Endothelial cell of umbilical vein (primary cell): ENCODE results near the gene STRA6.

Experiments
- EZH2 ChIP-seq: IDR thresholded peaks from 2 replicates; pipeline ENCODE4 v1.6.1; 2012; ENCODE audit warnings: borderline replicate concordance, low read depth, mild to moderate bottlenecking, moderate library complexity, low read length, inconsistent platforms; ENCODE audit not compliant: severe bottlenecking
- GATA2 ChIP-seq: IDR thresholded peaks from 2 replicates; pipeline ENCODE4 v1.7.0; 2011; ENCODE audit warnings: low read depth, mild to moderate bottlenecking, moderate library complexity, mixed read lengths, low read length; ENCODE audit not compliant: insufficient read length, insufficient read depth
- JUN ChIP-seq: IDR thresholded peaks from 2 replicates; pipeline ENCODE4 v1.6.1; 2011; ENCODE audit warnings: borderline replicate concordance, low read depth; ENCODE audit not compliant: insufficient read length, insufficient read depth
- POLR2A ChIP-seq: IDR thresholded peaks from 2 replicates; pipeline ENCODE4 v1.6.1; 2012; ENCODE audit warnings: low read depth, mild to moderate bottlenecking, control low read depth, low read length
- TF ChIP-seq, protein P1 (sequence below), 2 donors: IDR thresholded peaks; 1 replicate in 1 of 2; 2 replicates in 1 of 2; pipeline ENCODE4 v1.5.1; 2011; ENCODE audit warnings: low read length in 2 of 2, mild to moderate bottlenecking in 2 of 2, moderate library complexity in 2 of 2, control low read depth in 1 of 2, inconsistent platforms in 1 of 2, low read depth in 1 of 2; ENCODE audit not compliant: insufficient read depth in 1 of 2; ENCODE audit errors: extremely low read depth in 1 of 2
- TF ChIP-seq, protein P2 (sequence below): IDR thresholded peaks from 2 replicates; pipeline ENCODE4 v1.6.1; 2011; ENCODE audit not compliant: insufficient read depth, insufficient read length

DNA sequence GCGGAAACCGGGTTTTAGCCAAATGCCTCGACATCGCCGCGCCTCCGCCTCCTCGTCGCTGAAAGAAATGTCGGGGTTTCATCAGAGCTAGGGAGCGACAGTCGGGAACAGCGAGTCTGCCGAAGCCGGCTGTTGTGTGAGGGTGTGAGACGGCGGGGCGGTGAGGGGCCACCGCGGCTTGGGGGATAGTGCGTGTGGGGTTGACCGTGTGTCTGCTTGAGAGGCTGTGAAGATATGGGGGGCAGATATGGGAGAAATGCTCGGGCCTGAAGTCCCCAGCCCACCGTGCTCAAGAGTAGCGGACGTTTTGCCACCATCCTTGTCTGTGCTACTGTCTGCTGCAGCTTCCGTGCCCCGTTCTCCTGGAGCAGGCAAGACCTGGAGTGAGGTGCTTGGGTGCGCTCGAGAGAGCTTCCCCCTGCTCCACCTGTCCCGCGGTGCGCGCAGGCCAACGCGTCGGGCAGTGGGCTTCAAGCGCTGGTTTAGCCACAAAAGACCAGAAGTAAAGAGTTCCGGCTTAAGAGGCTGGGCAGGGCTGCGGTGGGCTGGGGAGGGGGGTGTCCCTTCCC, 72.9 kb downstream of the STRA6 start:
- TF ChIP-seq, protein P1, sequence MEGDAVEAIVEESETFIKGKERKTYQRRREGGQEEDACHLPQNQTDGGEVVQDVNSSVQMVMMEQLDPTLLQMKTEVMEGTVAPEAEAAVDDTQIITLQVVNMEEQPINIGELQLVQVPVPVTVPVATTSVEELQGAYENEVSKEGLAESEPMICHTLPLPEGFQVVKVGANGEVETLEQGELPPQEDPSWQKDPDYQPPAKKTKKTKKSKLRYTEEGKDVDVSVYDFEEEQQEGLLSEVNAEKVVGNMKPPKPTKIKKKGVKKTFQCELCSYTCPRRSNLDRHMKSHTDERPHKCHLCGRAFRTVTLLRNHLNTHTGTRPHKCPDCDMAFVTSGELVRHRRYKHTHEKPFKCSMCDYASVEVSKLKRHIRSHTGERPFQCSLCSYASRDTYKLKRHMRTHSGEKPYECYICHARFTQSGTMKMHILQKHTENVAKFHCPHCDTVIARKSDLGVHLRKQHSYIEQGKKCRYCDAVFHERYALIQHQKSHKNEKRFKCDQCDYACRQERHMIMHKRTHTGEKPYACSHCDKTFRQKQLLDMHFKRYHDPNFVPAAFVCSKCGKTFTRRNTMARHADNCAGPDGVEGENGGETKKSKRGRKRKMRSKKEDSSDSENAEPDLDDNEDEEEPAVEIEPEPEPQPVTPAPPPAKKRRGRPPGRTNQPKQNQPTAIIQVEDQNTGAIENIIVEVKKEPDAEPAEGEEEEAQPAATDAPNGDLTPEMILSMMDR (IDR thresholded peaks at IDR 0.05; ENCODE audit: extremely low read depth in 1 of 2, insufficient read depth in 1 of 2, low read depth in 1 of 2, low read length in 2 of 2): no peak
- no peak for TF ChIP-seq POLR2A
- TF ChIP-seq, protein P2, sequence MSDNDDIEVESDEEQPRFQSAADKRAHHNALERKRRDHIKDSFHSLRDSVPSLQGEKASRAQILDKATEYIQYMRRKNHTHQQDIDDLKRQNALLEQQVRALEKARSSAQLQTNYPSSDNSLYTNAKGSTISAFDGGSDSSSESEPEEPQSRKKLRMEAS: no peak
- TF ChIP-seq EZH2: peak; percentile 98
- TF ChIP-seq JUN: no peak
- no peak for TF ChIP-seq GATA2
